ENCODE results near the gene AUTS2.

Gene AUTS2

DNA sequence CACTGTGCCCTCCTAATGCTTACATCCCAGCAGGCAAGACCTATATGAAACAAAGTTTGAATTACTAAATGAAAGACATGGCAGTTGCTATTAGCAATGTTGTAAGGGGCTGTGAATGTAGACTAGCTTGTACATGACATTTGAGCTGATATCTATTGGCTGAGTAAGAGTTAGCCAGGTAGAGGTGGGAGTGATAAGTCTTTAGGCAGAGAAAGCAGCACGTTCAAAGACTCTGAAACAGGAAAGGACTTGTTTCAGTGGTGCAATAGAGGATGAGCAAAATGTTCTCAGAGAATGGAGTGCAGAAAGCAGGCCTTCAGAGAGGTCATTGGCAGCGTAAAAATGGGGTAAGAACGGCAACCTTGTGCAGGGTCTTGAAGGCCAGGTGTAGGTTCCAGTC lies 687.6 kb downstream of the AUTS2 start:
- ChIA-PET CTCF (no interaction called here), POLR2A (no interaction called here)
- no peak for DNase-seq (ENCODE audit: extremely low spot score)
- no peak for TF ChIP-seq LEF1 (IDR thresholded peaks at IDR 0.05; ENCODE audit: borderline replicate concordance)
- no peak for TF ChIP-seq CTBP1 (IDR thresholded peaks at IDR 0.05; ENCODE audit: borderline replicate concordance)
- TF ChIP-seq FOXM1 (IDR thresholded peaks at IDR 0.05; ENCODE audit: borderline replicate concordance): no peak
- TF ChIP-seq BHLHE40 (IDR thresholded peaks at IDR 0.05; ENCODE audit: borderline replicate concordance): no peak
- no peak for TF ChIP-seq ZNF384 (IDR thresholded peaks at IDR 0.05)
- no peak for TF ChIP-seq PKNOX1 (IDR thresholded peaks at IDR 0.05)
- no peak for TF ChIP-seq TARDBP (IDR thresholded peaks at IDR 0.05)
- no peak for TF ChIP-seq ELF4 (IDR thresholded peaks at IDR 0.05)
- no peak for TF ChIP-seq SUZ12 (IDR thresholded peaks at IDR 0.05)
- TF ChIP-seq FOXA1 (IDR thresholded peaks at IDR 0.05): no peak

DNA sequence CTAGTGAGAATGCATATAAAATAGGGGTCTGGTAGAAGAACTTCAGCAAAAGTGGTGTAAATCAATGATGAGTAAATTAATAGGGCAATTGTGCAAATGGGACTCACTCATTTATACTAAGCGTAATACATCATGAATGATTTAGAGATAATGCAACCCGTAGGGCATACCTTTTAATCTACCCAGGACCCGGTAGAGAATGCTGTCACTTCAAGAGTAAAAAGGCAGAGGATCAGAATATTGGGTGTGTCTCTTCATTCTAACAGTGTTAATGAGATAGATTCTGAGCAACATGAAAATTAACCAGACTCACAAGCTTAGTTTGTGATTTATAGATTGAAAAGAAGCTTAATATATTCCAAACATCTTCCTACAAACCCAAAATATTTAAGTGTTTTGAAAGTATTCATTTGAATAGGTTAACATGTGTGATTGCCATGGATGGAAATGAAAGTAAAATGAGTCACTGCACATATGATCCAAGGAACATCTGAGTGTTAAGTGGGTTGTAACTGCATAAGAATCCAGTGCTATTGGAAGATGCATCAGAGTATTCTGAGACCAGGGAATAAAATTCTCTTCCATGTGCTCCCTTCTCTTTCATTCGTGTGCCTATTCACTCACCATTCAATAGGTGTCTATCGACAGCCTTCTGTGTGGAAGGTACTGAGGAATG lies 690.6 kb downstream of the AUTS2 start:
- no peak for DNase-seq (ENCODE audit: extremely low spot score)
- no peak for TF ChIP-seq NFRKB (IDR thresholded peaks at IDR 0.05)
- TF ChIP-seq ELF4 (IDR thresholded peaks at IDR 0.05): no peak
- TF ChIP-seq SUZ12 (IDR thresholded peaks at IDR 0.05): no peak
- no peak for TF ChIP-seq BHLHE40 (IDR thresholded peaks at IDR 0.05; ENCODE audit: borderline replicate concordance)
- TF ChIP-seq TARDBP (IDR thresholded peaks at IDR 0.05): no peak
- TF ChIP-seq FOXK2 (IDR thresholded peaks at IDR 0.05): no peak
- TF ChIP-seq ZNF384 (IDR thresholded peaks at IDR 0.05): no peak
- TF ChIP-seq FOXM1 (IDR thresholded peaks at IDR 0.05; ENCODE audit: borderline replicate concordance): no peak
- TF ChIP-seq PKNOX1 (IDR thresholded peaks at IDR 0.05): no peak
- TF ChIP-seq L3MBTL2 (conservative IDR thresholded peaks at IDR 0.05): no peak
- no peak for TF ChIP-seq HDGF (IDR thresholded peaks at IDR 0.05; ENCODE audit: borderline replicate concordance)
- TF ChIP-seq LEF1 (IDR thresholded peaks at IDR 0.05; ENCODE audit: borderline replicate concordance): no peak
- TF ChIP-seq SP1 (IDR thresholded peaks at IDR 0.05): no peak
- no peak for TF ChIP-seq CTBP1 (IDR thresholded peaks at IDR 0.05; ENCODE audit: borderline replicate concordance)
- no peak for TF ChIP-seq ARNT (IDR thresholded peaks at IDR 0.05)
- ChIA-PET POLR2A (no interaction called here), CTCF (no interaction called here)

DNA sequence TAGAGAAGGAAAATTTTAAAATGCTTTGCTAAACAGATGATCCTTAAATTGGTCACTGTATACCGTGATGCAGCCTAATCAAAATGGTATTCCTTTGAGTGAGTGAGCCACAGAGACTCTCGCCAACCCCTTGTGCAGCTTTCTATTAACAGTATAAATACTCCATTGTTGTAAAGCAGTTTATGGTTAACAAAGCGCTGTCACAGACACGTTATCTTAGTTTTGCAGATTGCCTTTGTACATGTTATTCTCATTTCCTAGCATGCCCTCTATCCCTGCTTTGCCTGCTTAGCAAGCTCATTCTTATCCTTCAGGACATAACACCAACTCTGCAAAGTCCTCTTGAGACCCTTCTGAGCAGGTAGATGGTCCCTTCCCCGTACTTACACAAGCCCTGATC lies 694.4 kb downstream of the AUTS2 start:
- DNase-seq (ENCODE audit: extremely low spot score): no peak
- no peak for TF ChIP-seq ARNT (IDR thresholded peaks at IDR 0.05)
- no peak for TF ChIP-seq L3MBTL2 (conservative IDR thresholded peaks at IDR 0.05)
- TF ChIP-seq FOXA1 (IDR thresholded peaks at IDR 0.05): no peak
- no peak for TF ChIP-seq FOXK2 (IDR thresholded peaks at IDR 0.05)
- TF ChIP-seq CTBP1 (IDR thresholded peaks at IDR 0.05; ENCODE audit: borderline replicate concordance): no peak
- TF ChIP-seq SP1 (IDR thresholded peaks at IDR 0.05): no peak
- no peak for TF ChIP-seq SUZ12 (IDR thresholded peaks at IDR 0.05)
- TF ChIP-seq BHLHE40 (IDR thresholded peaks at IDR 0.05; ENCODE audit: borderline replicate concordance): no peak
- no peak for TF ChIP-seq FOXM1 (IDR thresholded peaks at IDR 0.05; ENCODE audit: borderline replicate concordance)
- no peak for TF ChIP-seq PKNOX1 (IDR thresholded peaks at IDR 0.05)
- no peak for TF ChIP-seq TARDBP (IDR thresholded peaks at IDR 0.05)
- no peak for TF ChIP-seq ELF4 (IDR thresholded peaks at IDR 0.05)
- no peak for TF ChIP-seq ZNF384 (IDR thresholded peaks at IDR 0.05)
- no peak for TF ChIP-seq HDGF (IDR thresholded peaks at IDR 0.05; ENCODE audit: borderline replicate concordance)
- no peak for TF ChIP-seq NFRKB (IDR thresholded peaks at IDR 0.05)
- TF ChIP-seq LEF1 (IDR thresholded peaks at IDR 0.05; ENCODE audit: borderline replicate concordance): no peak
- POLR2A ChIA-PET: no interaction called here
- CTCF ChIA-PET: no interaction called here

DNA sequence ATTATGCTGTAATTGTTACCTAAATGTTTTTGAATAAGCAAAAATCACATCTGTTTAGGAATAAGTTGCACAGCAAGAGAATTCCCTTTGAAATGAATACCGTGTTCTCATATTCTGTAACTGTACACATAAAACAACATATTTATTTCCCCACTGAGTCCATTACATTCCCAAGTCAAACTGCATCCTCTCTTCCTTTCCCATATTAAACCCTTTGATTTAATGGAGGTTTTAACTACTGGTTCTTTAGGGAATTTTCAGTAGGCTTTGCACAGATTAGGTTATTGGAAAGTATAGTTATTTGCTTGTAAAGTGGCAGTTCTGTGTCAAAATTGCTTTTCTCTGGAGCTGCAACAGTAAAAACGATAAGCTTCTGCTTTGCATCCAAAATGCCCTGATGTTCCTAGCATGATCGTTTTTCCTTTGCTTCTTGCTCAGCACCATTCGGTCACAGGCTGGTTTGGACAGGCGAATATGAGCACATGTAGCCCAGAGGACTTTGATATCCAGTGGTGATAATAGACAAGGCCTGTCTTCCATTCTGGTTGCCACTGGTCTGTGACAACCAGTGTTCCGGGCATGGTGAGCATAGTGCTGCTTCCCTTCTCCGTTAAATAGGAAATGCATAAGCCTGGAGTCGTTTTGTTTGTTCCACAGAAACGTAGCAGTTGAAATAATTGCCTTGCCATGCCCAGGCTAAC lies 696.1 kb downstream of the AUTS2 start:
- ChIA-PET POLR2A (no interaction called here), CTCF (no interaction called here)
- TF ChIP-seq FOXK2 (IDR thresholded peaks at IDR 0.05) (no peak), NFRKB (IDR thresholded peaks at IDR 0.05) (no peak), LEF1 (IDR thresholded peaks at IDR 0.05; ENCODE audit: borderline replicate concordance) (no peak), FOXM1 (IDR thresholded peaks at IDR 0.05; ENCODE audit: borderline replicate concordance) (no peak), PKNOX1 (IDR thresholded peaks at IDR 0.05) (no peak)
- no peak for DNase-seq (ENCODE audit: extremely low spot score)

- CTCF ChIA-PET: no interaction called here
- POLR2A ChIA-PET: no interaction called here
- DNase-seq (ENCODE audit: extremely low spot score): no peak
- TF ChIP-seq LEF1 (IDR thresholded peaks at IDR 0.05; ENCODE audit: borderline replicate concordance): no peak
- TF ChIP-seq BHLHE40 (IDR thresholded peaks at IDR 0.05; ENCODE audit: borderline replicate concordance): no peak
- no peak for TF ChIP-seq FOXA1 (IDR thresholded peaks at IDR 0.05)
- TF ChIP-seq ZNF384 (IDR thresholded peaks at IDR 0.05): no peak
- no peak for TF ChIP-seq PKNOX1 (IDR thresholded peaks at IDR 0.05)
- no peak for TF ChIP-seq HDGF (IDR thresholded peaks at IDR 0.05; ENCODE audit: borderline replicate concordance)
- no peak for TF ChIP-seq ARNT (IDR thresholded peaks at IDR 0.05)
- no peak for TF ChIP-seq NFRKB (IDR thresholded peaks at IDR 0.05)
- no peak for TF ChIP-seq FOXK2 (IDR thresholded peaks at IDR 0.05)
- TF ChIP-seq TARDBP (IDR thresholded peaks at IDR 0.05): no peak
- TF ChIP-seq CTBP1 (IDR thresholded peaks at IDR 0.05; ENCODE audit: borderline replicate concordance): no peak
These were observed 700.7 kb downstream of the AUTS2 start for GRCh38 chr7:70298780-70299471.
